Activated T-helper 2 cell treated with anti-CD3 and anti-CD28 coated beads, Interferon-gamma antibody, Interleukin-2, Interleukin-4, amounts not matched to agents 10 μg/mL and 5 μg/mL and 100 μg/mL, durations not matched to agents 14 hours and 24 hours and 36 hours (primary cell): ENCODE results near the gene TBC1D30. TPM values are rescaled to one million over a fixed set of nuclear protein-coding genes. Genes with fewer than 3 reads are reported as not detected.
"Not testable (repeated sequence)": the region's sequence is repeated elsewhere in the genome, so short reads cannot be mapped to it uniquely, and the experiment has no call there.

Experiments used
- DNase-seq: peaks from one replicate; pipeline ENCODE4 v3.0.0; 2021; ENCODE audit warnings: low spot score
- H3K27ac Mint-ChIP-seq: one replicate; pipeline ENCODE4 v1.8.0; 2021; ENCODE audit warnings: mixed read lengths
- H3K27me3 Mint-ChIP-seq: one replicate; pipeline ENCODE4 v1.8.0; 2021; ENCODE audit warnings: low read depth, mixed read lengths
- H3K36me3 Mint-ChIP-seq: one replicate; pipeline ENCODE4 v1.8.0; 2021; ENCODE audit warnings: low read depth, mixed read lengths
- H3K4me1 Mint-ChIP-seq: one replicate; pipeline ENCODE4 v1.8.0; 2021; ENCODE audit warnings: low read depth, mixed read lengths
- H3K4me3 Mint-ChIP-seq: one replicate; pipeline ENCODE4 v1.8.0; 2021; ENCODE audit warnings: low read depth, mild to moderate bottlenecking, moderate library complexity, mixed read lengths
- H3K9me3 Mint-ChIP-seq: one replicate; pipeline ENCODE4 v1.8.0; 2021; ENCODE audit warnings: mixed read lengths
- intact Hi-C: fragments of 100-400 bp; cut with micrococcal nuclease; formaldehyde crosslinking; loops from one replicate; pipeline ENCODE4 v1.15.1; 2023
- total RNA-seq: library from RNA; stranded (reverse); gene quantifications from 2 replicates; pipeline ENCODE4 v1.2.3, GENCODE V29; 2022

The TBC1D30 gene
- total RNA-seq, 1 donor from 2014 or later, result 0.84 TPM

DNA sequence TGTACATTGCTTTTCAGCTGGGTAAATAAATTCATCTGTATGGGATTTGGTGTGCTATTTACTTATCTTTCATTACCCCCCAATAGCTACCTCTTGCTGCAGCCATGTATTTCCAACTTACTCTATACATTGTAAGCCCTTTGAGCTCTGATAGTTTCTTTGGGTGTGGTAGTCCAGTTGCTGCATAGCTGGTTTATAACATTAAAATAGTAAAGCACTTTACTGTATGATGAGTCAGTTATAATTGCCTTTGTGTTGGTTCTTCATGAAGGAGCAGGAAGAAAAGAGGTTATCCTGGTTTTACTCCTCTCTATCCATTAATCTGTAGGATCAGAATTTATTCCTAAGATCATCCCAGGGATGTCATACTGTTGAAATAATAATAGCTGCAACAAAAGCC, 15.7 kb downstream of the TBC1D30 start:
- Mint-ChIP-seq H3K4me1 (no peaks in the 10 kb centered on the region), H3K4me3 (no peak overlapping the region), H3K27me3 (peaks cover 3% of the 10 kb centered on the region), H3K36me3 (no peaks in the 10 kb centered on the region), H3K9me3 (no peaks in the 10 kb centered on the region), H3K27ac (no peak overlapping the region)
- intact Hi-C loops, result no loop called here
- DNase-seq, result no peak

DNA sequence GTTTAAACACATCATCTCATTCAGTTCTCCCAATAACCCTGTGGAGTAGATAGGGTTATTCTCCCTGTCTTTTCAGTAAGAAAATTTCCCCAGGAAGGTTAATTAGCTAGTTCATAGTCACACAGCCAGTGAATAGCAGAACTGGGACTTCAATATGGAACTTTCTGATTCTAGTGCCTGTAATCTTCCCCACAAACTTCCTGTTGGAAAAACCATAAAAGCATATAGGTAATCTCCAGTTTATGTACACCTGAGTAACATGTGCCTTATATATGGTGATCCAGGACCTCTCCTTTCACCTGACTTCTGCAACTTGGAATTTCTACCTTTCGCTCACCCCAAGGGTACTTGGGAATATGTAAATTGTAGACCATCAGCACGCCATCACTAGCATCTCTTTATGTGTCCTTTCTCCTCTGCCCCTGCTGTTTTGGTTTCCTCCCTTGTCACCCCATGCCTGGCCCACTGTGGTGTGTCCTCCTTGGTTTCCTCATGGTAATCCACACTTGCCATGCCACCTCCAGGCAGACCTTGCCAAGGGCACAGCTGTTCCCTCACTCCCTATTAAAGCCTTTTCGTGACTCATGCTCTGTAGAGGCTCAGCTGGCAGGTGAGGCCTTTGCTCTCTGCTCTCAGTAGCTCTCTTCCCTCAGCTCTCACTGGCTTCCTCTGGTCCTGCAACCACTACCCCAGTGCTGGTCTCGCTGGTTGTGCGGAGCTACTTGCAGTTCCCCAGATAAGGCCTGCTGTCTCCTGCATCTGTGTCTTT, 16.7 kb downstream of the TBC1D30 start:
- Mint-ChIP-seq H3K27ac (no peak overlapping the region), H3K9me3 (no peaks in the 10 kb centered on the region), H3K4me3 (no peak overlapping the region), H3K27me3 (peaks cover 3% of the 10 kb centered on the region), H3K36me3 (no peaks in the 10 kb centered on the region), H3K4me1 (no peaks in the 10 kb centered on the region)
- intact Hi-C loops, result no loop called here
- no peak for DNase-seq

DNA sequence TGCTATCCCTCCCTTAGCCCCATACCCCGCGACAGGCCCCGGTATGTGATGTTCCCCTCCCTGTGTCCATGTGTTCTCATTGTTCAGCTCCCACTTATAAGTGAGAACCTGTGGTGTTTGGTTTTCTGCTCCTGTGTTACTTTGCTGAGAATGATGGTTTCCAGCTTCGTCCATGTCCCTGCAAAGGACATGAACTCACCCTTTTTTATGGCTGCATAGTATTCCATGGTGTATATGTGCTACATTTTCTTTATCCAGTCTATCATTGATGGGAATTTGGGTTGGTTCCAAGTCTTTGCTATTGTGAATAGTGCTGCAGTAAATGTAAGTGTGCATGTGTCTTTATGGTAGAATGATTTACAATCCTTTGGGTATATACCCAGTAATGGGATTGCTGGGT, 24.0 kb downstream of the TBC1D30 start:
- intact Hi-C loops, H3K27ac Mint-ChIP-seq, H3K27me3 Mint-ChIP-seq, H3K9me3 Mint-ChIP-seq, H3K4me3 Mint-ChIP-seq, H3K36me3 Mint-ChIP-seq, DNase-seq, H3K4me1 Mint-ChIP-seq: not testable (repeated sequence)

DNA sequence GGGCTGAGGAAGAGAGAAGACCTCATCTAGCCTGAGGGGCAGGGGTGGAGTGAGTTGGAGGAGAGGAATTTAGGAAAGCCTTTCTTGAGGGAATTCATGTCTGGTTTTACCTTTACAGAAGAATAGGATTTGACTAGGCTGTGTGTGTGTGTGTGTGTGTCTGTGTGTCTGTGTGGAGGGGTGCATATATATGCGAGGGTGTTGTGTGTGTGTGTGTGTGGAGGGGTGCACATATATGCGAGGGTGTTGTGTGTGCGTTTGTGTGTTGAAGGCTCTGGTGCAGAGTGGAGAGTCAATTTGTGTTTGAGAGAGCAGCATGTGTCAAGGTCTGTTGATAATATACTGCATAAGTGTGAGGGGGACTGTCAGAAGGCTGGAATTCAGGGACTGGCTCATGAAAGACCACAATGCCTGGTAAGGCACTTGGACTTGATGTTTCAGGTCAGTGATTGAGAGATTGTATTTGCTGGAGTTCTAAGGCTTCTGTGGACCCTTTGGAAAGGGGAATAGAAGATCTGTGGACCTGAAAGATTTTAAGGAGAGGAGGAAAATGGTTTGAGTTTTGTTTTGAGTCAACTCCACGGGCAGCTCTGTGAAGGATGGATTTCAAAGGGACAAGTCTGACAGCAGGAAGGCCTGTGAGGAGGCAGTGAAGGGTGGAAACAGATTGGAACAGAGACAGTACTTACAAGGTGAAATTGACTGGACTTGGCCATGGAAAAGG, 34.6 kb downstream of the TBC1D30 start:
- no peak overlapping the region for H3K27ac Mint-ChIP-seq
- DNase-seq, result no peak
- peaks cover 2% of the 10 kb centered on the region for H3K4me1 Mint-ChIP-seq
- intact Hi-C loops, result no loop called here
- peaks cover 11% of the 10 kb centered on the region for H3K27me3 Mint-ChIP-seq
- H3K36me3 Mint-ChIP-seq, result no peaks in the 10 kb centered on the region
- no peaks in the 10 kb centered on the region for H3K9me3 Mint-ChIP-seq
- no peak overlapping the region for H3K4me3 Mint-ChIP-seq

DNA sequence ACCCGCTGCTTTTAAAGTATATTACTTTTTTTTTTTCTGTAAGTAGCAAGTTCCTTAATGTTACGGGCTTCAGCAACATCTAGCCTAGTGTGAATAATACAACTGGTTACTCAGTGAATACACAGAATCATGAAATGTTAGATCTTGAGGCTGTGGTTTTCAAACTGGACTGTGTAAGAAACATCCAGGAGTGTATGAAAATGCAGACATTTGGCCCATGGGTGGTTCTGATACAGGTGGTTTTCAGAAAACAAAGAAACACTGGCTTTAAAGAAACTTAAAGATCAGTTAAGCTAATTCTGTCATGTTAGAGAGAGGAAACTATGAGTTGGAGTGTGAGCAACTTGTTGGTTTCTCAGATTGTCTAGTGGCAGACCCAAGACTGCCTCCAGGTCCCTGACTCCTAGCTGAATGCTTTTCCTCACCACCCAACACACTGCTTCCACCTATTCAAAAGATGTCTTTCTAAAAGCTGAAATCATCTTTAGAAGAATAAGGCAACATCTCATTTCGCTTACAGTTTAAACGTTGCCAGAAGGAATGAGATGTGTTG, 36.1 kb downstream of the TBC1D30 start:
- intact Hi-C loops, result no loop called here
- Mint-ChIP-seq H3K9me3 (no peaks in the 10 kb centered on the region), H3K4me1 (peaks cover 2% of the 10 kb centered on the region), H3K27me3 (peaks cover 11% of the 10 kb centered on the region), H3K36me3 (no peaks in the 10 kb centered on the region), H3K4me3 (no peak overlapping the region), H3K27ac (no peak overlapping the region)
- DNase-seq, result no peak

DNA sequence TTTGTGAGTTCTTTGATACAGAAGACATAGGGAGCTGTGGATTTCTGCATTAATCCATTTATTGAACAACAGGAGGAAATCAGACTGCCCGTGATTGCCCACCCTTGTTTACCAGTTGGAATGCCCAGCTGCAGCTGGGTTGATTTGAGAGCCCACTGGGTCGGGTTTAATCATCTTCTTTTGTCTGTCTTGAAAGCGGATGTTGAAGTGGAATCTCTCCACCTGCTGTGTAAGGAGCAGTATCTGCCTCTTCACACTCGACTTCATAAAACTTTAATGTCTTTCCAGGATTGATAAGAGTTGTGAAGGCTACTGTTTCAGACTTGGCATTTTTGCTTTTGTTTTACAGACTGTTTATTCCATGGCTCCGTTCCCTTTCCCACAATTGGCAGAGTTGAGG, 39.9 kb downstream of the TBC1D30 start:
- Mint-ChIP-seq H3K4me3 (no peak overlapping the region), H3K27ac (no peak overlapping the region), H3K27me3 (peaks cover 11% of the 10 kb centered on the region), H3K9me3 (no peaks in the 10 kb centered on the region), H3K36me3 (no peaks in the 10 kb centered on the region), H3K4me1 (peaks cover 2% of the 10 kb centered on the region)
- no peak for DNase-seq
- intact Hi-C loops, result no loop called here

DNA sequence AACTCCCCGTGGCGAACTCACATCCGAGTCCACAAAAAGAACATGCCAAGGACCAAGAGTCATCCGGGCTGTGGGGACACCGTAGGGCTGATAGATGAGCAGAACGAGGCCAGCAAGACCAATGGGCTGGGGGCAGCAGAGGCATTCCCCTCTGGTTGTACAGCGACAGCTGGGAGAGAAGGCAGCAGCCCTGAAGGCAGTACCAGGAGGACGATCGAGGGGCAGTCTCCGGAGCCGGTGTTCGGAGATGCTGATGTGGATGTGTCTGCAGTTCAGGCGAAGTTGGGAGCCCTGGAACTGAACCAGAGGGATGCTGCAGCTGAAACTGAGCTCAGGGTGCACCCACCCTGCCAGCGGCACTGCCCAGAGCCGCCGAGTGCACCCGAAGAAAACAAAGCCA, 50.7 kb downstream of the TBC1D30 start:
- DNase-seq, result no peak
- H3K36me3 Mint-ChIP-seq, result no peaks in the 10 kb centered on the region
- no peaks in the 10 kb centered on the region for H3K27me3 Mint-ChIP-seq
- H3K27ac Mint-ChIP-seq, result no peak overlapping the region
- no peak overlapping the region for H3K4me3 Mint-ChIP-seq
- H3K9me3 Mint-ChIP-seq, result peaks cover 4% of the 10 kb centered on the region
- intact Hi-C loops, result loop anchor here (5.0 kb wide), 2 partner anchors 118 to 782 kb away; partner anchors contain the start of gene GNS
- peaks cover 24% of the 10 kb centered on the region for H3K4me1 Mint-ChIP-seq

DNA sequence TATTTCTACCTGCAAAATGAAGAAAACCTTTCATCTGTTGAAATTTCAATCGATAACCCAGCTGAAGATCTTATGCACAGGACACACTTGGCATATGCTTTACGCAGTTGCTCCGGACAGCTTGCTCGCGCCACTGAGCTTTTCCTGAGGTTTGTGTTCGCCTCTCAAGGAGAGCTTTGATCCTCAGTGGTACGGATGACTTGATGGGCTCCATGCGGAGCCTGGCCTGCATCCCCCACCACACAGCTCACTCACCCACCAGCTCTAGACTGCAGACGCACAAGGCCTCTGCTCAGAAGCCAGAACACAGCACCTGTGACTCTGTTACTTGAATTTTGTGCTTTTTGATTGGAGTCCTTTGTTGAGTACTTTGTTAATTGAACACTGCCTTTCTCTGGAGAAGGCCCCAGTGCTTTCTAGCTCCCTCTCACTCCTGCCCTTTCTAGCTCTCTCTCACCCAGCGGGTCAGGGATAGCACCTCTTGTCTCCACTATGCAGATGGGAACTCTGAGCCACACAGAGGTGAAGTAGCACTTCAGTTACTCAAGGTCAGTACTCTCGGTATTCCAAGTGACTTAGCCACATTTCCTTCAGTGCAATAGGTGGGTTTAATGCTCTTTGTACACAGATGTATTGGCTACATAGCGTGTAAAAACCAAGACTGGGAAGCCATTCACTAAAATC, 52.1 kb downstream of the TBC1D30 start:
- no peak overlapping the region for H3K4me3 Mint-ChIP-seq
- peaks cover 4% of the 10 kb centered on the region for H3K9me3 Mint-ChIP-seq
- H3K27me3 Mint-ChIP-seq, result no peaks in the 10 kb centered on the region
- no peak for DNase-seq
- intact Hi-C loops, result loop anchor here (5.0 kb wide), 2 partner anchors 119 to 781 kb away; partner anchors contain the start of gene GNS
- H3K36me3 Mint-ChIP-seq, result no peaks in the 10 kb centered on the region
- H3K4me1 Mint-ChIP-seq, result peaks cover 21% of the 10 kb centered on the region
- H3K27ac Mint-ChIP-seq, result no peak overlapping the region

DNA sequence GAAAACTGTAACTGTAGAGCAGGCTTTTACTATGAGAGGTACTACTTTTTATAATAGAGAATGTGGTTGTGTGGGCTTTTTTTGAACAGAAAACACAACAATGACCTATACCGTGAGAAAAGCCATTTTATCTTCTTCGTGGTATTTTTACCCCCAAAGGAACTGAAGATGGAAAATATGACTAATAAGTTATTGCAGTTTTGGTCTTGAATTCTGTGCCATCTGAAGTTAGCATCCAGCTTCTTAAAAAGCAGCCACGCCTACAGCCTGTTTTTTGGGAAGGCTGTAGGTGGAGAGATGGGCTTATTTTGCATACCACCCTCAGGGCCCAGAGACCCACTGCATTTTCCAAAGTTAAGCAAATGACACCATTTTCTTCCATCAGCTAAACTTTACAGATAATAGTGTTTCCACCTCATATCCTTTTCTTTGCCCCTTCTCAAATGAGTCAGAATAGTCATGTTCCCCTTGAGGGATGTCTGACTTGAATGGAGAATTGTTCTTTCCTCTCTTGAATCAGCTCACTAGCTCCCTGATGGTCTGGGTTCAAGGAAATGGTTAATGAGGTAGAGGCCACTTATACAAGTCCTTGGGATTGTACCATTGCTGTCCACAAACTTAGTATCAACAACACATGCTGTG, 53.0 kb downstream of the TBC1D30 start:
- no peak overlapping the region for H3K4me3 Mint-ChIP-seq
- peak overlapping the region; percentile 51 for H3K27ac Mint-ChIP-seq
- DNase-seq, result no peak
- peaks cover 4% of the 10 kb centered on the region for H3K9me3 Mint-ChIP-seq
- intact Hi-C loops, result loop anchor here (5.0 kb wide), 2 partner anchors 120 to 780 kb away; partner anchors contain the start of gene GNS
- peaks cover 21% of the 10 kb centered on the region for H3K4me1 Mint-ChIP-seq
- H3K36me3 Mint-ChIP-seq, result no peaks in the 10 kb centered on the region
- no peaks in the 10 kb centered on the region for H3K27me3 Mint-ChIP-seq

DNA sequence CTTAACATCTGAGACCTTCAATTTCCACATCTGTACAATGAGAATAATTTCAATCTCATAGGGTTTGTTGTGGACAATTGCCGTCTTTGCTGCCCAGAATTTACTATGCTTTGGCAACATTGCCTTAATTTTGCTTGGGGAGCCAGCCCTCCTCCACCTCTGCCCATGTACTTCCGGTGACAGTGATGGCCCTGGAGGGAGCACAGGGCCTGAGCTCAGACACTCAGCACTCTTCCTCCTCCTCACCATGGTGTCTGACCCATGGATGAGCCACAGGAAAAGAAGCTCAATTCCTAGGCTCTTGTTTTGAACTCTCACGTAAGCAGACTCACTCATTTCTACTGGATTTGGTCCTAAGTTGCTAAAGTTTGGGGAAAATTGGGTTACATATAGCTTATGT, 58.2 kb downstream of the TBC1D30 start:
- H3K9me3 Mint-ChIP-seq, result peaks cover 4% of the 10 kb centered on the region
- peaks cover 19% of the 10 kb centered on the region for H3K4me1 Mint-ChIP-seq
- H3K4me3 Mint-ChIP-seq, result no peak overlapping the region
- intact Hi-C loops, result no loop called here
- no peaks in the 10 kb centered on the region for H3K36me3 Mint-ChIP-seq
- H3K27me3 Mint-ChIP-seq, result no peaks in the 10 kb centered on the region
- H3K27ac Mint-ChIP-seq, result peak overlapping the region; percentile 42
- no peak for DNase-seq

DNA sequence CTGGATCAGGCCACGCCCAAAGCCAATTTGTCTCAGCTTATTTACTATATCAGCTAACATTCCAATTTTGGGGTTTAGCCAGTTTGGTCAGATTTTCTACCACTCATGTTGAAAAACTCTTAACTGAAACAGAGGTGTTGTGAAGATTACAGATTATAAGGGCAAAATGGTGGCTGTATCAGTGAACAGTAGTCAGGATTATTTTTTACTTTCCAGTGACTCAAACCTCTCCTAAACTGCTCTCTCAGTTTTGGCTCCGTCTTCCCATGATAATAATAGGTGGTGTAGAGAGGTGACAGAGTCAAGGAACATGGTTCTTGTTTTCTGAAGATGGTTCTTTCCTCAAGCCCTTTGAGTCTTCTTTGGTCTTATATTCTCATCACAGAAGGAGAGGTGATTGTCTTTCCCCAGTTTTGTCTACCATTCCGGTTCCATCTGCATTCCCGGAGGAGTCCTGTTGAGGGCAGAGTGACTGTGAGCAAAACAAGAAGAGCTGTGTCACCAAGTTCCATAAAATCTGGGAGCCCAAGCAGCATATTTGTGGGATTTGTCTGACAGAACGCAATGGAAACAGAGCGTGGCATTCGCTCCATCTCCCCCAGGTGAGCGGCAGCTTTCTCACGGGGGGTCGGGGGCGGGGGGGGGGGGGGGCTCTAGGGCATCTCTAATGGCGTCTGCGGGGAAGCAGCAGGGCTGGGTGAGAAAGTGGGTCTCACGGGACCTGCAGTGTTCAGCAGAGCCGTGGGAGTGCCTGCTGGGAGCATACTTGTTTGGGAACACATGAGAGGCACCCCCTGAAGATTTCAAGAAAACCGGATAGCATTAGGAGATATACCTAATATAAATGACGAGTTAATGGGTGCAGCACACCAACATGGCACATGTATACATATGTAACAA, 59.1 kb downstream of the TBC1D30 start:
- H3K4me1 Mint-ChIP-seq, result peaks cover 11% of the 10 kb centered on the region
- H3K9me3 Mint-ChIP-seq, result peaks cover under 1% of the 10 kb centered on the region
- no peak for DNase-seq
- H3K27ac Mint-ChIP-seq, result peak overlapping the region; percentile 35
- no peaks in the 10 kb centered on the region for H3K27me3 Mint-ChIP-seq
- peak overlapping the region; percentile 11 for H3K4me3 Mint-ChIP-seq
- no peaks in the 10 kb centered on the region for H3K36me3 Mint-ChIP-seq
- intact Hi-C loops, result no loop called here

DNA sequence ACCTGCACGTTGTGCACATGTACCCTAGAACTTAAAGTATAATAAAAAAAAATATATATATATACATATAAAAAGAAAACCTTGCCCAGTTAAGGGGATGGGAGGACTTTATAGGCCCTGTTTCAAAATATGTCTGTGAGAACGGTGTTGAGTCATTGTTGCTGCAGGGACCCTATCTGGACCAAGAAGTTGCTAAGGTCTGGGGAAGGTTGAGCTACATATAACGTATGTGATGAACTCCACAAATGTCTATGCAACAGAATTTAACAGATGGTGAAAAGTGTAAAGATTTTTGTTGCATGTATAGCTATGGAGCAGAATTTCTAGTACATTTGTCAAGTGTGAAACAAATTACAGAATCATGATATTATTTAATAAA, 59.7 kb downstream of the TBC1D30 start:
- Mint-ChIP-seq H3K27ac (no peak overlapping the region), H3K27me3 (no peaks in the 10 kb centered on the region), H3K4me3 (no peak overlapping the region), H3K9me3 (no peaks in the 10 kb centered on the region), H3K4me1 (peaks cover 10% of the 10 kb centered on the region), H3K36me3 (no peaks in the 10 kb centered on the region)
- DNase-seq, result no peak
- intact Hi-C loops, result no loop called here
